ENCODE measurements around the gene ABCA13.

The ABCA13 gene

DNA sequence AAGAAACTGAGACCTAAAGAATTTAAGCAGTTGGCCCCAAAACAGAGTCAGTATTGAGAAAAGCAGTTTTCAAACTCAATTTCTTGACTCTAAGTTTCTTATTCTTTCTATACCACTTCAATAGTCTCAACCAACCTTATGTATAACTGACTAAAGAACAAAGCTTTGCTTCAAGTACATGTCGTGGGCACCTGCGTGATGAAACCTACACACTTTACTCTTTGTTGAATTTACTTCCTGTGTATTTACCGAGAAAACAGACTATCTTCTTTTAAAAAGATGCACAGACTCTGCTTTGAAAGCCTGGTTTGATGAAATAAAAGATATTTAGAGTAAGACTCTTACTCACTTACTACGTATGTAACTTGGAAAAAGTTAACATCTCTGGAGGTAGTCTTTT, 455.9 kb downstream of the ABCA13 start:
- DNase-seq (ENCODE audit: low read depth, low spot score) = no peak
- H3K9me3 ChIP-seq (ENCODE audit: low read depth, low read length) = no peaks in the 10 kb centered on the region
- H3K27ac ChIP-seq = no peak overlapping the region
- no peak overlapping the region for H3K4me3 ChIP-seq
- TF ChIP-seq POLR2AphosphoS5 (IDR thresholded peaks at IDR 0.05; ENCODE audit: borderline replicate concordance, low read depth, low read length) (no peak), FOXP2 (optimal IDR thresholded peaks at IDR 0.05; ENCODE audit: control extremely low read depth, extremely low read length, insufficient read depth) (no peak), EZH2 (IDR thresholded peaks at IDR 0.05) (no peak)
- H3K9ac ChIP-seq (ENCODE audit: insufficient read length) = no peak overlapping the region
- no peaks in the 10 kb centered on the region for H3K36me3 ChIP-seq (ENCODE audit: insufficient read depth, low read length)

GRCh38 chr7:48628793-48629349, 457.6 kb downstream of the ABCA13 start:
- no peak overlapping the region for H3K9ac ChIP-seq (ENCODE audit: insufficient read length)
- H3K4me3 ChIP-seq = no peak overlapping the region
- no peaks in the 10 kb centered on the region for H3K9me3 ChIP-seq (ENCODE audit: low read depth, low read length)
- no peak overlapping the region for H3K27ac ChIP-seq
- TF ChIP-seq POLR2AphosphoS5 (IDR thresholded peaks at IDR 0.05; ENCODE audit: borderline replicate concordance, low read depth, low read length) (no peak), EZH2 (IDR thresholded peaks at IDR 0.05) (no peak), FOXP2 (optimal IDR thresholded peaks at IDR 0.05; ENCODE audit: control extremely low read depth, extremely low read length, insufficient read depth) (no peak)
- DNase-seq (ENCODE audit: low read depth, low spot score) = no peak
- no peaks in the 10 kb centered on the region for H3K36me3 ChIP-seq (ENCODE audit: insufficient read depth, low read length)

- TF ChIP-seq POLR2AphosphoS5 (IDR thresholded peaks at IDR 0.05; ENCODE audit: borderline replicate concordance, low read depth, low read length) (no peak), FOXP2 (optimal IDR thresholded peaks at IDR 0.05; ENCODE audit: control extremely low read depth, extremely low read length, insufficient read depth) (no peak), EZH2 (IDR thresholded peaks at IDR 0.05) (no peak)
- no peak overlapping the region for H3K9ac ChIP-seq (ENCODE audit: insufficient read length)
- H3K36me3 ChIP-seq (ENCODE audit: insufficient read depth, low read length) = no peaks in the 10 kb centered on the region
- H3K9me3 ChIP-seq (ENCODE audit: low read depth, low read length) = no peaks in the 10 kb centered on the region
- H3K4me3 ChIP-seq = no peak overlapping the region
- no peak for DNase-seq (ENCODE audit: low read depth, low spot score)
- no peak overlapping the region for H3K27ac ChIP-seq
Observed at GRCh38 chr7:48634116-48634632, 462.9 kb downstream of the ABCA13 start.

DNA sequence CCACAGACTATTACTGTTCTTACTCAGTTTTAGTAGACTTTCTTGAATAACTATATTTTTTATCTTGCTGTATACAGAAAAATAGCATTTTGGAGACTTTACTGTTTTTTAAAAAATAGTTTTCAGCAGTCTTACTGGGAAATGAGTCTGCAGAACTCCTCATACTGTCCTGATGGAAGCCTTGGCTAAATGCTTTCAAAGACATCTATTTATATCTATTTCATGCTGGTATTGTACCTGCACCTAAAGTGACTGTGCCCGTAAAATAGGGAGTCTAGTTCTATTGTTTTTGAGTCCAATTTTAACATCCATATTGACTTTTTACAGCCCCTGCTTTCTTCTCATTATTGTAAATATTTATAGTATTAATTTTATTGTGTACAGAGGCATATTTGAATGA, 464.5 kb downstream of the ABCA13 start:
- no peaks in the 10 kb centered on the region for H3K36me3 ChIP-seq (ENCODE audit: insufficient read depth, low read length)
- H3K4me3 ChIP-seq = no peak overlapping the region
- DNase-seq (ENCODE audit: low read depth, low spot score) = no peak
- no peak overlapping the region for H3K9ac ChIP-seq (ENCODE audit: insufficient read length)
- H3K9me3 ChIP-seq (ENCODE audit: low read depth, low read length) = no peaks in the 10 kb centered on the region
- TF ChIP-seq FOXP2 (optimal IDR thresholded peaks at IDR 0.05; ENCODE audit: control extremely low read depth, extremely low read length, insufficient read depth) (no peak), EZH2 (IDR thresholded peaks at IDR 0.05) (no peak)
- no peak overlapping the region for H3K27ac ChIP-seq

DNA sequence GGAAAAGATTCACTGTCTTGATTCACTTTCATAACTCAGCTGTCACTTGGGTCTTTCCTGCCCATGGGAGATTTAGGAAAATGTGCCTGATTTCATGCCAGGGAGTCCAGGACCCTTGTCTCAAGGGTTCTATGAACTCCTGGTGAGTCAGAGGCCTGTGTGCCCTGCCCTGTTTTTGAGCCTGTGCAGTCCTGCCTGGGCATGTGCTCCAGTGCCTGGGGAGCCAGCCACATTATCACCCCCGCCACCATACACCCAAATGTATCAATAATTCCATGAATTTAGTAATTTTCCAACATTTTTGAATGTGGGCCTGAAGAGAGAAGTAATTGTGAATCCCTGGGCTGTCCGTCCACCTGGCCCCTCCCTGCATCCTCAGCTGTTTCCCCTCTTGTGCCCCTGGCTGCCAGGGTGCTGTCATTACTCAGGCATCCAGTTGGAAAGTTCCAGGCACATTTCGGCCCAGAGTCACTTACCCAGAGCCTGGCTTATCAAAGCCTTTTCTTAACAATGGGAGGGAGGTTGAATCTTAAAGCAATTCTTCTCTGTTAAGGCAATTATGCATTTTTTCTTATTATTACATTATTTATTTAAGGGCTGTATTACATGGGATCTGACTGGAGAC, 465.2 kb downstream of the ABCA13 start:
- H3K27ac ChIP-seq = no peak overlapping the region
- H3K9me3 ChIP-seq (ENCODE audit: low read depth, low read length) = no peaks in the 10 kb centered on the region
- no peaks in the 10 kb centered on the region for H3K36me3 ChIP-seq (ENCODE audit: insufficient read depth, low read length)
- no peak for TF ChIP-seq FOXP2 (optimal IDR thresholded peaks at IDR 0.05; ENCODE audit: control extremely low read depth, extremely low read length, insufficient read depth)
- TF ChIP-seq EZH2 (IDR thresholded peaks at IDR 0.05) = no peak
- no peak for TF ChIP-seq POLR2AphosphoS5 (IDR thresholded peaks at IDR 0.05; ENCODE audit: borderline replicate concordance, low read depth, low read length)
- no peak for DNase-seq (ENCODE audit: low read depth, low spot score)
- H3K9ac ChIP-seq (ENCODE audit: insufficient read length) = no peak overlapping the region
- H3K4me3 ChIP-seq = no peak overlapping the region

- no peaks in the 10 kb centered on the region for H3K9me3 ChIP-seq (ENCODE audit: low read depth, low read length)
- no peak for DNase-seq (ENCODE audit: low read depth, low spot score)
- TF ChIP-seq FOXP2 (optimal IDR thresholded peaks at IDR 0.05; ENCODE audit: control extremely low read depth, extremely low read length, insufficient read depth) = no peak
- no peak for TF ChIP-seq POLR2AphosphoS5 (IDR thresholded peaks at IDR 0.05; ENCODE audit: borderline replicate concordance, low read depth, low read length)
- no peak for TF ChIP-seq EZH2 (IDR thresholded peaks at IDR 0.05)
- no peak overlapping the region for H3K27ac ChIP-seq
- H3K36me3 ChIP-seq (ENCODE audit: insufficient read depth, low read length) = no peaks in the 10 kb centered on the region
- no peak overlapping the region for H3K4me3 ChIP-seq
- H3K9ac ChIP-seq (ENCODE audit: insufficient read length) = no peak overlapping the region
Observed at GRCh38 chr7:48637382-48637781, 466.1 kb downstream of the ABCA13 start.

- no peak for DNase-seq (ENCODE audit: low read depth, low spot score)
- TF ChIP-seq EZH2 (IDR thresholded peaks at IDR 0.05) (no peak), POLR2AphosphoS5 (IDR thresholded peaks at IDR 0.05; ENCODE audit: borderline replicate concordance, low read depth, low read length) (no peak), FOXP2 (optimal IDR thresholded peaks at IDR 0.05; ENCODE audit: control extremely low read depth, extremely low read length, insufficient read depth) (no peak)
- H3K9me3 ChIP-seq (ENCODE audit: low read depth, low read length) = no peaks in the 10 kb centered on the region
- H3K36me3 ChIP-seq (ENCODE audit: insufficient read depth, low read length) = no peaks in the 10 kb centered on the region
- no peak overlapping the region for H3K27ac ChIP-seq
- H3K9ac ChIP-seq (ENCODE audit: insufficient read length) = no peak overlapping the region
- H3K4me3 ChIP-seq = no peak overlapping the region
Observed at GRCh38 chr7:48638041-48638440, 466.8 kb downstream of the ABCA13 start.

DNA sequence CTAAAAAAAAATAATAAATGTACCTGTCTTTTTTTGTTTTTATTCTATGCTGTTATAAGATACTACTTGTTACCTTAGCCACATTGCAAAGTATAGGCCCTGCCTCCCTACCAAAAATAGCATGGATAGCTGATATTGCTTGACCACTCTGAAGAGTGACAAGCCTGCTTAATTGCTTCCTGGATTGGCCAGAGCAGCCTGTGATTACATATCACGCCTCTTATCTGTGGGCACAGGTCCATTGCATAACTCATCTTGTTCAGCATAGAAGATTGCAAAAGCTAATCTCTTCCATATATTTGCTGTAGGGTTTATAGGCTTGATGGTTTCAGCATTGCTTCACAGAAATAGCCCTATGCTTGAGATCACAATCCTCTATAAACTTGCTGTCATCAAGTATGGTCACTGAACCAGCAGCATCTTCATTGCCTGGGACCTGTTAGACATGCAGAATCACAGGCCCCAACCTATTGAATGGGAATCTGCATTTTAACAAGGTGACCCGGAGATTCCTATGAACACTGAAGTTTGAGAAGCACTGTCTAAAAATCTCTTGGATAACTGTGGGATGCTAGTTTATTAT, 472.3 kb downstream of the ABCA13 start:
- no peaks in the 10 kb centered on the region for H3K36me3 ChIP-seq (ENCODE audit: insufficient read depth, low read length)
- no peaks in the 10 kb centered on the region for H3K9me3 ChIP-seq (ENCODE audit: low read depth, low read length)
- no peak overlapping the region for H3K4me3 ChIP-seq
- no peak for DNase-seq (ENCODE audit: low read depth, low spot score)
- no peak overlapping the region for H3K27ac ChIP-seq
- no peak overlapping the region for H3K9ac ChIP-seq (ENCODE audit: insufficient read length)
- TF ChIP-seq EZH2 (IDR thresholded peaks at IDR 0.05) (no peak), FOXP2 (optimal IDR thresholded peaks at IDR 0.05; ENCODE audit: control extremely low read depth, extremely low read length, insufficient read depth) (no peak), POLR2AphosphoS5 (IDR thresholded peaks at IDR 0.05; ENCODE audit: borderline replicate concordance, low read depth, low read length) (no peak)
